Liver (tissue), 9 donors: ENCODE results near the gene DCUN1D2. TPM values are rescaled to one million over a fixed set of nuclear protein-coding genes. Genes with fewer than 3 reads are reported as not detected.

Experiments used
- DNase-seq: peaks from one replicate; pipeline ENCODE4 v3.0.0-alpha.2; 2017; ENCODE audit warnings: low spot score
- H3K27ac ChIP-seq, 2 donors: one replicate each; pipeline ENCODE4 v1.7.0; 2013; ENCODE audit warnings: inconsistent platforms in 2 of 2, low read length in 2 of 2, control low read depth in 1 of 2, low read depth in 1 of 2, mild to moderate bottlenecking in 1 of 2
- H3K27me3 ChIP-seq, 4 donors: one replicate each; pipeline versions ENCODE4 v1.6.1 to v1.7.0; 2013; ENCODE audit warnings: low read length in 3 of 4, inconsistent platforms in 1 of 4, mild to moderate bottlenecking in 1 of 4, moderate library complexity in 1 of 4; ENCODE audit not compliant: control insufficient read depth in 4 of 4, insufficient read depth in 4 of 4
- H3K36me3 ChIP-seq, 4 donors: one replicate each; pipeline versions ENCODE4 v1.6.1 to v1.7.0; 2013; ENCODE audit warnings: low read length in 3 of 4, mild to moderate bottlenecking in 3 of 4, low read depth in 1 of 4, moderate library complexity in 1 of 4; ENCODE audit not compliant: control insufficient read depth in 4 of 4, insufficient read depth in 3 of 4
- H3K4me1 ChIP-seq, 4 donors: one replicate each; pipeline versions ENCODE4 v1.6.1 to v1.7.0; 2013; ENCODE audit warnings: low read length in 3 of 4, mild to moderate bottlenecking in 3 of 4, moderate library complexity in 1 of 4; ENCODE audit not compliant: control insufficient read depth in 4 of 4, insufficient read depth in 4 of 4
- H3K4me3 ChIP-seq, 3 donors: one replicate each; pipeline versions ENCODE4 v1.6.1 to v1.7.0; 2013; ENCODE audit warnings: low read length in 3 of 3, control low read depth in 1 of 3, low read depth in 1 of 3, mild to moderate bottlenecking in 1 of 3
- H3K9ac ChIP-seq, 2 donors: one replicate each; pipeline ENCODE4 v1.7.0; 2013; ENCODE audit warnings: low read length in 2 of 2, mild to moderate bottlenecking in 2 of 2, moderate library complexity in 2 of 2, control low read depth in 1 of 2, low read depth in 1 of 2
- H3K9me3 ChIP-seq, 4 donors: one replicate each; pipeline versions ENCODE4 v1.6.1 to v1.7.0; 2013; ENCODE audit warnings: low read length in 3 of 4; ENCODE audit not compliant: control insufficient read depth in 4 of 4
- CTCF ChIP-seq: fragments of 150-350 bp; IDR thresholded peaks from 2 replicates; pipeline ENCODE4 v1.5.1; 2017; ENCODE audit warnings: improper control_type of control experiment, low read depth, low read length; ENCODE audit not compliant: missing input control
- EGR1 ChIP-seq, 2 donors: IDR thresholded peaks; 2 replicates each; pipeline ENCODE4 v1.6.1; 2016 to 2018; ENCODE audit warnings: antibody characterized with exemption in 2 of 2, low read depth in 2 of 2
- FOXA1 ChIP-seq: IDR thresholded peaks from 2 replicates; pipeline ENCODE4 v1.6.1; 2016; ENCODE audit warnings: antibody characterized with exemption
- FOXA2 ChIP-seq: IDR thresholded peaks from 2 replicates; pipeline ENCODE4 v1.6.1; 2016; ENCODE audit warnings: antibody characterized with exemption
- GABPA ChIP-seq, 2 donors: IDR thresholded peaks in 1 of 2; conservative IDR thresholded peaks in 1 of 2; 2 replicates each; pipeline ENCODE4 v1.6.1; 2016; ENCODE audit warnings: antibody characterized with exemption in 2 of 2, mild to moderate bottlenecking in 1 of 2, moderate library complexity in 1 of 2
- HNF4A ChIP-seq, 2 donors: conservative IDR thresholded peaks; 2 replicates each; pipeline ENCODE4 v1.6.1; 2016; ENCODE audit warnings: antibody characterized with exemption in 2 of 2, mild to moderate bottlenecking in 2 of 2
- HNF4G ChIP-seq: IDR thresholded peaks from 2 replicates; pipeline ENCODE4 v1.6.1; 2016; ENCODE audit warnings: antibody characterized with exemption
- JUND ChIP-seq, 2 donors: IDR thresholded peaks; 2 replicates each; pipeline ENCODE4 v1.6.1; 2016; ENCODE audit warnings: antibody characterized with exemption in 2 of 2
- NR2F2 ChIP-seq: IDR thresholded peaks from 2 replicates; pipeline ENCODE4 v1.6.1; 2016; ENCODE audit warnings: antibody characterized with exemption
- RAD21 ChIP-seq, 2 donors: IDR thresholded peaks; 2 replicates each; pipeline ENCODE4 v1.6.1; 2016; ENCODE audit warnings: antibody characterized with exemption in 2 of 2, mild to moderate bottlenecking in 2 of 2
- RXRA ChIP-seq, 2 donors: IDR thresholded peaks; 2 replicates each; pipeline ENCODE4 v1.6.1; 2017 to 2018; ENCODE audit warnings: antibody characterized with exemption in 2 of 2, mild to moderate bottlenecking in 1 of 2
- SP1 ChIP-seq: IDR thresholded peaks from 2 replicates; pipeline ENCODE4 v1.6.1; 2018; ENCODE audit warnings: antibody characterized with exemption, mild to moderate bottlenecking
- TAF1 ChIP-seq: conservative IDR thresholded peaks from 2 replicates; pipeline ENCODE4 v1.6.1; 2016; ENCODE audit warnings: antibody characterized with exemption, mild to moderate bottlenecking
- YY1 ChIP-seq: IDR thresholded peaks from 2 replicates; pipeline ENCODE4 v1.6.1; 2016; ENCODE audit warnings: antibody characterized with exemption, mild to moderate bottlenecking
- ZBTB33 ChIP-seq: IDR thresholded peaks from 2 replicates; pipeline ENCODE4 v1.6.1; 2016; ENCODE audit warnings: antibody characterized with exemption
- WGBS: extraction: QIAGEN DNeasy Blood & Tissue Kit; methylation state at CpG from one replicate; pipeline ENCODE4 v1.1.7; 2013; 5-methylcytosine and 5-hydroxymethylcytosine counted together
- polyA plus RNA-seq, 2 donors: library from polyadenylated mRNA; stranded (reverse) in 1 of 2; unstranded in 1 of 2; fragments of 200-250 nt in 1 of 2; fragments of >200 nt in 1 of 2; fragmentation: Nextera tagmentation in 1 of 2; extraction: Ambion mirVana in 1 of 2; gene quantifications; one replicate each; pipeline versions ENCODE4 v1.2.1 to v1.2.3, GENCODE V29; 2013 to 2015
- total RNA-seq, 2 donors: library from RNA; depleted of rRNA; stranded (reverse); fragments of >200 nt; gene quantifications; one replicate each; pipeline ENCODE4 v1.2.3, GENCODE V29; 2014
- TF ChIP-seq, protein P1 (sequence below): IDR thresholded peaks from 2 replicates; pipeline ENCODE4 v1.6.1; 2016; ENCODE audit warnings: antibody characterized with exemption, mild to moderate bottlenecking
- TF ChIP-seq, protein P2 (sequence below): IDR thresholded peaks from 2 replicates; pipeline ENCODE4 v1.6.1; 2016; ENCODE audit warnings: antibody characterized with exemption
- TF ChIP-seq, protein P3 (sequence below): IDR thresholded peaks from 2 replicates; pipeline ENCODE4 v1.6.1; 2016; ENCODE audit warnings: antibody characterized with exemption
- donor health status: healthy.
- donor health status: healthy.
- donor health status: healthy.
- donor health status: healthy.
- donor health status: healthy.

DCUN1D2 gene
- total and polyA plus RNA-seq, 4 donors = 4.0 to 13.1 (median 5.5) TPM

GRCh38 chr13:113432506-113433270 lies 57.8 kb downstream of the DCUN1D2 start:
- peaks cover 2 to 7% (median 4%) of the 10 kb centered on the region in 4 donors for H3K4me1 ChIP-seq
- DNase-seq = no peak
- H3K27me3 ChIP-seq = no peaks in the 10 kb centered on the region
- TF ChIP-seq EGR1 (IDR thresholded peaks at IDR 0.05; ENCODE audit: low read depth in 2 of 2) (no peak), ZBTB33 (no peak), SP1 (no peak)
- H3K9me3 ChIP-seq = no peaks in the 10 kb centered on the region
- WGBS = 92% methylated on average over 34 of the region's 34 CpGs
- no peaks in the 10 kb centered on the region for H3K36me3 ChIP-seq
- H3K27ac ChIP-seq = no peak overlapping the region
- no peak overlapping the region for H3K4me3 ChIP-seq
- no peak overlapping the region for H3K9ac ChIP-seq

DNA sequence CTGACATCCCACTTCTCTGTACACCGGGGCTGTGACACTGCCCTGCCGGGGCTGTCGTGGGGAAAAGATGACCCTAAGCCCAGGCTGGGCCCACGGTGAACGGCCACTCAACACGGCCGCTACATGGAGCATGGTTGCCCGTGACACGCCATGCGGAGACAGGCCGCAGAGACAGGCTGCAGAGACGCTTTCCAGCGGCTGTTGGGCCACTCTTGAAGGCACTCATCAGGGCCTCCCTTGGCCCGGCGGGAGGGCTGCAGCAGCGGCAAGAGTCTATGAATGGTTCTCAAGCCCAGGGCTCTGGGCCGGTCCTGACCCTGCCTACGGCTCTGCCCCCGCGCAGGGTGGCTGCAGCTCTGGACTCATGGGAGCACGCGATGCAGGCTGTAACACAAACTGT lies 59.3 kb downstream of the DCUN1D2 start:
- WGBS = 96% methylated on average over 22 of the region's 22 CpGs
- H3K4me1 ChIP-seq = no peaks in the 10 kb centered on the region
- H3K27me3 ChIP-seq = no peaks in the 10 kb centered on the region
- no peak overlapping the region for H3K27ac ChIP-seq
- no peaks in the 10 kb centered on the region for H3K9me3 ChIP-seq
- H3K9ac ChIP-seq = no peak overlapping the region
- no peak for TF ChIP-seq SP1
- TF ChIP-seq, protein P1, sequence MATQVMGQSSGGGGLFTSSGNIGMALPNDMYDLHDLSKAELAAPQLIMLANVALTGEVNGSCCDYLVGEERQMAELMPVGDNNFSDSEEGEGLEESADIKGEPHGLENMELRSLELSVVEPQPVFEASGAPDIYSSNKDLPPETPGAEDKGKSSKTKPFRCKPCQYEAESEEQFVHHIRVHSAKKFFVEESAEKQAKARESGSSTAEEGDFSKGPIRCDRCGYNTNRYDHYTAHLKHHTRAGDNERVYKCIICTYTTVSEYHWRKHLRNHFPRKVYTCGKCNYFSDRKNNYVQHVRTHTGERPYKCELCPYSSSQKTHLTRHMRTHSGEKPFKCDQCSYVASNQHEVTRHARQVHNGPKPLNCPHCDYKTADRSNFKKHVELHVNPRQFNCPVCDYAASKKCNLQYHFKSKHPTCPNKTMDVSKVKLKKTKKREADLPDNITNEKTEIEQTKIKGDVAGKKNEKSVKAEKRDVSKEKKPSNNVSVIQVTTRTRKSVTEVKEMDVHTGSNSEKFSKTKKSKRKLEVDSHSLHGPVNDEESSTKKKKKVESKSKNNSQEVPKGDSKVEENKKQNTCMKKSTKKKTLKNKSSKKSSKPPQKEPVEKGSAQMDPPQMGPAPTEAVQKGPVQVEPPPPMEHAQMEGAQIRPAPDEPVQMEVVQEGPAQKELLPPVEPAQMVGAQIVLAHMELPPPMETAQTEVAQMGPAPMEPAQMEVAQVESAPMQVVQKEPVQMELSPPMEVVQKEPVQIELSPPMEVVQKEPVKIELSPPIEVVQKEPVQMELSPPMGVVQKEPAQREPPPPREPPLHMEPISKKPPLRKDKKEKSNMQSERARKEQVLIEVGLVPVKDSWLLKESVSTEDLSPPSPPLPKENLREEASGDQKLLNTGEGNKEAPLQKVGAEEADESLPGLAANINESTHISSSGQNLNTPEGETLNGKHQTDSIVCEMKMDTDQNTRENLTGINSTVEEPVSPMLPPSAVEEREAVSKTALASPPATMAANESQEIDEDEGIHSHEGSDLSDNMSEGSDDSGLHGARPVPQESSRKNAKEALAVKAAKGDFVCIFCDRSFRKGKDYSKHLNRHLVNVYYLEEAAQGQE = no peak
- no peak for TF ChIP-seq JUND (IDR thresholded peaks at IDR 0.05)
- TF ChIP-seq ZBTB33 = no peak
- TF ChIP-seq FOXA1 = no peak
- TF ChIP-seq, protein P2, sequence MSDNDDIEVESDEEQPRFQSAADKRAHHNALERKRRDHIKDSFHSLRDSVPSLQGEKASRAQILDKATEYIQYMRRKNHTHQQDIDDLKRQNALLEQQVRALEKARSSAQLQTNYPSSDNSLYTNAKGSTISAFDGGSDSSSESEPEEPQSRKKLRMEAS = no peak
- TF ChIP-seq CTCF = no peak
- TF ChIP-seq NR2F2 = no peak
- no peak for TF ChIP-seq GABPA (IDR thresholded peaks at IDR 0.05 in 1 of 2, conservative IDR thresholded peaks at IDR 0.05 in 1 of 2)
- TF ChIP-seq HNF4A (conservative IDR thresholded peaks at IDR 0.05) = no peak
- no peak for TF ChIP-seq HNF4G
- no peak for TF ChIP-seq RXRA (IDR thresholded peaks at IDR 0.05)
- TF ChIP-seq TAF1 = no peak
- TF ChIP-seq FOXA2 = no peak
- TF ChIP-seq YY1 = no peak
- TF ChIP-seq EGR1 (IDR thresholded peaks at IDR 0.05; ENCODE audit: low read depth in 2 of 2) = no peak
- TF ChIP-seq RAD21 (IDR thresholded peaks at IDR 0.05) = no peak
- TF ChIP-seq, protein P3, sequence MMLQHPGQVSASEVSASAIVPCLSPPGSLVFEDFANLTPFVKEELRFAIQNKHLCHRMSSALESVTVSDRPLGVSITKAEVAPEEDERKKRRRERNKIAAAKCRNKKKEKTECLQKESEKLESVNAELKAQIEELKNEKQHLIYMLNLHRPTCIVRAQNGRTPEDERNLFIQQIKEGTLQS = no peak
- no peaks in the 10 kb centered on the region for H3K36me3 ChIP-seq
- H3K4me3 ChIP-seq = no peak overlapping the region
- no peak for DNase-seq
